Measurements from ENCODE around the gene DDX59. TPM values are rescaled to one million over a fixed set of nuclear protein-coding genes. Genes with fewer than 3 reads are reported as not detected.

Gene DDX59
- total RNA-seq (2022; extraction: Qiagen RNA extraction; ENCODE audit: low read depth): 13.2 to 23.6 TPM (median 13.7 TPM) in 5 replicates

DNA sequence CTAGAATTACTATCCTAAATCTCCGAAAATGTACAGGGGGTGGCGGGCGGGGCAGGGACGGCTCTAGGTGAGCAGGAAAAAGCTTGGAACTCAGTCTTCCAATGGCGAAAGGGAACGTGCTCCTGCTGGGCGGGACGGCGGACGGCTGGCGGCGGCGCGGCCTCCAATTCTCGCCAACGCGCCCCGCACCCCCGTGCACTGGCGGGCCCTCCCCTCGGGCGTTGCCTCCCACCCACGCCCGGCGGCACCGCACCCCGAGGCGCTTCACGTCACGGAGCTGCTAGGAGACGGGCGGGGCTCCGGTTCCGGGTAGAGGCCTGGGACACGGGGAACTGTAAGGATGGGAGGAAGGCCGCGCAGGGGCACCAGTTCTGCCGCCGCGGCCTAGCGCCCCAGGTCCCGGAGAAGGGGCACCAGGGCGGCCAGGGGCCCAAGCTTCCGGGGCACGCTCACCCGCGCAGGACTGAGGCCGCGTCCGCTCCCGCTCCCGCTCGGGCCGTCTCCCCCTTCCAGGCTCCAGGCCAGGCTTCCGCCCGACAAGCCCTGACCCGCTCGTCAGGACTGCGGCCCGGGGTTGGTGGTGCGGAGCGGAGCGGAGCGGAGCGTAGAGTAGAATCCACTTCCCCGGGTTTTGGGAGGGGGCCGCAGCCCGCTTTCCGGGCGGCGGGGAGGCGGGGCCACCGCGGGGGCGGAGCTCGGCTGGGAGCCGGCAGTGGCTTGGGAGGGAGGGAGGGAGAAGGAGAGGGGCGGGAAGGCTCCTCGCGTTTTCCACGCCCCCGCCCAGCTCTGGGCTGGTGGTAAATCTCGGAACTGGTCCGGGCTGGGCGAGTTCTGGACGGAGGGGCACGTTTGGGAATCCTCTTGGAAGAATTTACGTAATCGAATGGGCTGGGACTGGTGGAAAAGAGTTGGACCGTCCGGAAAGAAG is at the start of gene DDX59:
Gene DDX59 (minus strand): TSS at position 594 of the 928 bp plus-strand sequence. CDS start 3,167 bp downstream, outside the sequence.

GRCh38 chr1:200620273-200621131 is 49.2 kb downstream of the DDX59 start, which contains the start of gene KIF14:
TSS of gene KIF14 (minus strand) at chr1:200620751. CDS start at chr1:200618723, 2,028 bp downstream.

Other genes with a start within 250 kb of the DDX59 start
- 5.6 to 12.7 TPM (median 10.9 TPM) in 5 replicates for gene KIF14, start 49.2 kb downstream of the DDX59 start, total RNA-seq (2022; extraction: Qiagen RNA extraction; ENCODE audit: low read depth)
- 15.3 to 25.0 TPM (median 22.8 TPM) in 5 replicates for gene CAMSAP2, start 69.0 kb upstream of the DDX59 start, total RNA-seq (2022; extraction: Qiagen RNA extraction; ENCODE audit: low read depth)
- gene GPR25, start 203.1 kb upstream of the DDX59 start, total RNA-seq (2022; extraction: Qiagen RNA extraction; ENCODE audit: low read depth): not detected in 5 replicates
- 34.8 to 46.7 TPM (median 43.8 TPM) in 5 replicates for gene INAVA, start 225.0 kb upstream of the DDX59 start, total RNA-seq (2022; extraction: Qiagen RNA extraction; ENCODE audit: low read depth)

Data from A549 treated with ZK216348 at 1 μM for 4 hours (cell line).